Astrocyte of the spinal cord (primary cell): ENCODE data around the gene SH3GL3.

ENCODE experiments used
- DNase-seq: peaks from one replicate; pipeline ENCODE4 v3.0.0; 2011; ENCODE audit warnings: low read depth, low spot score
- H3K4me3 ChIP-seq: 2 replicates; pipeline ENCODE4 v1.5.1; 2011; ENCODE audit warnings: low read depth, mild to moderate bottlenecking, low read length, moderate library complexity
- CTCF ChIP-seq: IDR thresholded peaks from 2 replicates; pipeline ENCODE4 v1.5.1; 2012; ENCODE audit warnings: low read depth, mild to moderate bottlenecking, low read length, inconsistent platforms
- in situ Hi-C: cut with HindIII; loops from 2 replicates; pipeline ENCODE4 v1.10.0; 2017; ENCODE audit warnings: low sequenced_read_pairs

SH3GL3 gene

GRCh38 chr15:83571820-83572707 lies 124.9 kb downstream of the SH3GL3 start:
- peak; percentile 65 for TF ChIP-seq CTCF
- DNase-seq: peak; percentile 32
- in situ Hi-C loops: no loop called here
- no peak overlapping the region for H3K4me3 ChIP-seq

- in situ Hi-C loops: no loop called here
- TF ChIP-seq CTCF: no peak
- no peak overlapping the region for H3K4me3 ChIP-seq
- no peak for DNase-seq
Observed at GRCh38 chr15:83574345-83574744, 127.2 kb downstream of the SH3GL3 start.

- no peak for DNase-seq
- in situ Hi-C loops: no loop called here
- TF ChIP-seq CTCF: no peak
- no peak overlapping the region for H3K4me3 ChIP-seq
Observed at GRCh38 chr15:83578691-83579090, 131.6 kb downstream of the SH3GL3 start.

- no peak for DNase-seq
- TF ChIP-seq CTCF: no peak
- no peak overlapping the region for H3K4me3 ChIP-seq
- in situ Hi-C loops: no loop called here
Observed at GRCh38 chr15:83581381-83581780, 134.2 kb downstream of the SH3GL3 start.

GRCh38 chr15:83582381-83582780 lies 135.2 kb downstream of the SH3GL3 start:
- in situ Hi-C loops: no loop called here
- TF ChIP-seq CTCF: no peak
- DNase-seq: no peak
- H3K4me3 ChIP-seq: no peak overlapping the region

GRCh38 chr15:83585601-83586335 lies 138.6 kb downstream of the SH3GL3 start:
- in situ Hi-C loops: no loop called here
- TF ChIP-seq CTCF: no peak

More at GRCh38 chr15:83585601-83586335, 138.6 kb downstream of the SH3GL3 start:
- no peak overlapping the region for H3K4me3 ChIP-seq
- no peak for DNase-seq
